ENCODE results near the gene PIP5K1C.

Gene PIP5K1C

GRCh38 chr19:3694361-3695123, 5.7 kb downstream of the PIP5K1C start:
- DNase-seq, result no peak

- DNase-seq, result no peak
Measured at GRCh38 chr19:3693025-3693925, 7.0 kb downstream of the PIP5K1C start.

- DNase-seq, result no peak
Measured at GRCh38 chr19:3692141-3693024, 7.9 kb downstream of the PIP5K1C start.

- DNase-seq, result no peak
Measured at GRCh38 chr19:3691726-3692125, 8.5 kb downstream of the PIP5K1C start.

GRCh38 chr19:3691372-3691716, 8.9 kb downstream of the PIP5K1C start:
- no peak for DNase-seq

GRCh38 chr19:3690551-3691371, 9.5 kb downstream of the PIP5K1C start:
- DNase-seq, result no peak

- peak; percentile 15 for DNase-seq
Measured at GRCh38 chr19:3687774-3688706, 12.2 kb downstream of the PIP5K1C start.

GRCh38 chr19:3687393-3687773, 12.9 kb downstream of the PIP5K1C start:
- no peak for DNase-seq

GRCh38 chr19:3684817-3685410, 15.4 kb downstream of the PIP5K1C start:
- DNase-seq, result no peak

- no peak for DNase-seq
Measured at GRCh38 chr19:3684054-3684816, 16.0 kb downstream of the PIP5K1C start.

GRCh38 chr19:3683405-3684053, 16.7 kb downstream of the PIP5K1C start:
- DNase-seq, result no peak

GRCh38 chr19:3682741-3683404, 17.4 kb downstream of the PIP5K1C start:
- no peak for DNase-seq

- DNase-seq, result no peak
Measured at GRCh38 chr19:3682286-3682685, 18.0 kb downstream of the PIP5K1C start.

GRCh38 chr19:3680939-3681338, 19.3 kb downstream of the PIP5K1C start:
- no peak for DNase-seq

- DNase-seq, result no peak
Measured at GRCh38 chr19:3679581-3679980, 20.7 kb downstream of the PIP5K1C start.

- DNase-seq, result no peak
Measured at GRCh38 chr19:3679138-3679537, 21.1 kb downstream of the PIP5K1C start.

- DNase-seq, result no peak
Measured at GRCh38 chr19:3678188-3678587, 22.1 kb downstream of the PIP5K1C start.

GRCh38 chr19:3674784-3675543, 25.3 kb downstream of the PIP5K1C start:
- no peak for DNase-seq
